HepG2 (cell line): Measurements from ENCODE around the gene AKAP14. TPM values are rescaled to one million over a fixed set of nuclear protein-coding genes. Genes with fewer than 3 reads are reported as not detected.

Experiments
- BORCS8-MEF2B ChIP-seq: sonication (generic); formaldehyde crosslinking; IDR thresholded peaks from 2 replicates; pipeline ENCODE4 v1.8.0; 2022; ENCODE audit warnings: mild to moderate bottlenecking, missing genetic modification reagents
- CCAR2 ChIP-seq: fragments of 200-400 bp; formaldehyde crosslinking; optimal IDR thresholded peaks from 2 replicates; pipeline ENCODE3; 2018; ENCODE audit warnings: low read depth, mild to moderate bottlenecking, low read length, moderate library complexity
- CENPX ChIP-seq: sonication (generic); formaldehyde crosslinking; IDR thresholded peaks from 2 replicates; pipeline ENCODE4 v1.9.0; 2021; ENCODE audit warnings: mild to moderate bottlenecking, missing genetic modification reagents, moderate library complexity
- KLF11 ChIP-seq: IDR thresholded peaks from 2 replicates; pipeline ENCODE4 v1.6.1; 2016; ENCODE audit warnings: missing compliant biosample characterization
- KMT2A ChIP-seq: sonication (generic); formaldehyde crosslinking; IDR thresholded peaks from 2 replicates; pipeline ENCODE4 v1.4.0; 2020; ENCODE audit warnings: missing genetic modification reagents
- MAFK ChIP-seq, 2 experiments: IDR thresholded peaks in 1 of 2; conservative IDR thresholded peaks in 1 of 2; 2 replicates each; pipeline ENCODE4 v1.6.1; 2011; ENCODE audit warnings: improper control_type of control experiment in 2 of 2, low read length in 2 of 2
- NCOA1 ChIP-seq: sonication (generic); formaldehyde crosslinking; IDR thresholded peaks from 2 replicates; pipeline ENCODE4 v1.9.0; 2021; ENCODE audit warnings: missing genetic modification reagents
- NCOR1 ChIP-seq: fragments of 200-600 bp; sonication (generic); IDR thresholded peaks from 2 replicates; pipeline ENCODE4 v1.7.0; 2017; ENCODE audit warnings: antibody characterized with exemption, low read length, borderline replicate concordance
- NFKB2 ChIP-seq: sonication (generic); formaldehyde crosslinking; IDR thresholded peaks from 2 replicates; pipeline ENCODE4 v1.4.0; 2020; ENCODE audit warnings: missing genetic modification reagents, borderline replicate concordance
- PAF1 ChIP-seq: IDR thresholded peaks from 2 replicates; pipeline ENCODE4 v1.6.1; 2016; ENCODE audit warnings: missing genetic modification reagents, missing compliant biosample characterization
- SOX13 ChIP-seq, 3 experiments: fragments of 450-650 bp in 1 of 3; sonication (generic) in 1 of 3; formaldehyde crosslinking in 1 of 3; IDR thresholded peaks in 2 of 3; conservative IDR thresholded peaks in 1 of 3; 2 replicates each; pipeline versions ENCODE4 v1.5.0 to v1.6.1; 2016 to 2020; ENCODE audit warnings: antibody characterized with exemption in 1 of 3, mild to moderate bottlenecking in 1 of 3, missing compliant biosample characterization in 1 of 3, missing genetic modification reagents in 1 of 3, moderate library complexity in 1 of 3
- STAT5B ChIP-seq: sonication (generic); formaldehyde crosslinking; IDR thresholded peaks from 2 replicates; pipeline ENCODE4 v1.4.0; 2020; ENCODE audit warnings: missing genetic modification reagents
- TCF7 ChIP-seq: sonication (generic); IDR thresholded peaks from 2 replicates; pipeline ENCODE4 v1.6.1; 2016; ENCODE audit warnings: antibody characterized with exemption, low read depth
- THAP11 ChIP-seq: IDR thresholded peaks from 2 replicates; pipeline ENCODE4 v1.6.1; 2016; ENCODE audit warnings: missing biosample characterization, missing genetic modification reagents
- ZEB1 ChIP-seq: IDR thresholded peaks from 2 replicates; pipeline ENCODE4 v1.6.1; 2012; ENCODE audit warnings: mild to moderate bottlenecking, low read depth, inconsistent platforms; ENCODE audit not compliant: insufficient replicate concordance
- ZNF30 ChIP-seq: sonication (generic); formaldehyde crosslinking; IDR thresholded peaks from 2 replicates; pipeline ENCODE4 v1.5.0; 2020; ENCODE audit warnings: mild to moderate bottlenecking, missing genetic modification reagents
- ZNF343 ChIP-seq: sonication (generic); formaldehyde crosslinking; IDR thresholded peaks from 2 replicates; pipeline ENCODE4 v1.4.0; 2020; ENCODE audit warnings: mild to moderate bottlenecking, missing genetic modification reagents
- ZNF678 ChIP-seq: sonication (generic); formaldehyde crosslinking; IDR thresholded peaks from 2 replicates; pipeline ENCODE4 v1.4.0; 2020; ENCODE audit warnings: mild to moderate bottlenecking, missing genetic modification reagents
- ZNF879 ChIP-seq: sonication (generic); formaldehyde crosslinking; IDR thresholded peaks from 2 replicates; pipeline ENCODE4 v1.8.1; 2023; ENCODE audit warnings: missing genetic modification reagents
- polyA plus RNA-seq, 8 experiments: library from polyadenylated mRNA; depleted of rRNA in 3 of 8; stranded (reverse) in 7 of 8; unstranded in 1 of 8; fragments of >200 nt; fragmentation: Illumina TruSeq in 4 of 8; extraction: Trizol in 4 of 8; gene quantifications; 2 replicates each; pipeline versions ENCODE4 v1.2.1 to v1.2.3, GENCODE V29; 2011 to 2016; ENCODE audit warnings: low read depth in 4 of 8, missing spikeins in 1 of 8, mixed read lengths in 1 of 8; ENCODE audit not compliant: insufficient read depth in 1 of 8
- total RNA-seq, 5 experiments: library from RNA; depleted of rRNA; stranded (reverse); fragments of >200 nt; fragmentation: Illumina TruSeq; extraction: Trizol; gene quantifications; 2 replicates each; pipeline ENCODE4 v1.2.3, GENCODE V29; 2016; ENCODE audit warnings: low read depth in 1 of 5
- TF ChIP-seq, protein P1 (sequence below): sonication (generic); formaldehyde crosslinking; IDR thresholded peaks from 2 replicates; pipeline ENCODE4 v1.8.0; 2022; ENCODE audit warnings: missing genetic modification reagents, mild to moderate bottlenecking, borderline replicate concordance
- TF ChIP-seq, protein P2 (sequence below): sonication (generic); formaldehyde crosslinking; IDR thresholded peaks from 2 replicates; pipeline ENCODE4 v1.4.0; 2020; ENCODE audit warnings: low read depth, missing genetic modification reagents
- TF ChIP-seq, protein P3 (sequence below): sonication (generic); formaldehyde crosslinking; IDR thresholded peaks from 2 replicates; pipeline ENCODE4 v1.5.1; 2020; ENCODE audit warnings: mild to moderate bottlenecking, moderate library complexity, missing genetic modification reagents
- TF ChIP-seq, protein P4 (sequence below): conservative IDR thresholded peaks from 2 replicates; pipeline ENCODE4 v1.6.1; 2018; ENCODE audit warnings: missing genetic modification reagents

Gene AKAP14
- total and polyA plus RNA-seq, 2 of the 13 experiments (the other 11 are each of a cell fraction or from before 2014, with no cell fraction given): 0.20 to 1.7 TPM

DNA sequence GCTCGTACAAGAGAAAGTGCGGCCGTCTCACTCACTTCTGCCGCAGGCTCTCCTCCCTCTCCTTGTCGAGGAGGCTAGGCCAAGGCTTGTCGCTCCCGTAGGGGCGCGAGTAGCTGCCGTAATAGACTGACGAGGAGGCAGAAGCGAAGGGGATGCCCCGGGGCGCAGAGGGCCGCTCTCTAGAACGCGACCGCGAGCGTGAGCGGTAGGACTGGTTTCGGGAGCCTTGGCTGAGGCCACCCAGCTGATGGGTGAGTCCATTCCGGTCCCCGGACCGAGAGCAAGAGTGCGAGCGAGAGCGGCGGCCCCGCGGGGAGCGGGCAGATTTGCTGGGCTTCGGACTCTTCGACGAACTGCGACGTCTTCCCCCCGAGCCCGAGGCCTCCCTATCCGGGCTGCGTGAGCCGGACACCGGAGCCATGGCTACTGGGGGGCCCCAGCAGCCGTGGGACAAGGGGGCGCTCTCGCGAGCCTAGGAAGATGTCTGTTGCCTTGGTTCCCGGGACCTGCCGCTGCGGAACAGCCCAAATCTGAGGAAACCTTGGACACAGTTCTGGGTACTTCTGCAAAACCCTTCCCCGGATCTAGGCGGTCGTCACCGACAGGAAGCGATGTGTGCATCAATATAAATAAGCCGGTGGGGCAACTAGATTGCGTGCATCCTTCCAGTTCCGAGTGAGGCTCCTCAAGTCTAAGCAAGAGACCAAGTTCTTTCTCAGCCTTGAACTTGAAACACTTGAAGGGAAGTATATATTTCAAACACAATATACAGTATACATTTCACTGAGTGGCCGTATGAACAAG, 47.7 kb downstream of the AKAP14 start, which contains the start of gene NKAP (continued):
- TF ChIP-seq NCOR1 (peak; percentile 68; the same call in 1 of the 2 replicates), SOX13 (IDR thresholded peaks at IDR 0.05) (no peak), SOX13 (CRISPR knock-in tag; conservative IDR thresholded peaks at IDR 0.05 in 1 of 2, IDR thresholded peaks at IDR 0.05 in 1 of 2) (peak in 1 of 2 experiments; percentile 8; a peak in 1 of 4 replicates), NFKB2 (CRISPR knock-in tag) (no peak), THAP11 (CRISPR knock-in tag) (peak; percentile 92), BORCS8-MEF2B (no peak), ZNF30 (CRISPR knock-in tag) (no peak), CENPX (CRISPR knock-in tag) (no peak), TCF7 (no peak), NCOA1 (CRISPR knock-in tag) (no peak), ZNF343 (CRISPR knock-in tag) (no peak), ZEB1 (peak; percentile 32), ZNF678 (CRISPR knock-in tag) (no peak), KLF11 (CRISPR knock-in tag) (no peak), PAF1 (CRISPR knock-in tag) (no peak), ZNF879 (CRISPR knock-in tag) (no peak), KMT2A (CRISPR knock-in tag) (peak; percentile 59; the same call in 1 of the 2 replicates), CCAR2 (no peak), STAT5B (CRISPR knock-in tag) (no peak), MAFK (conservative IDR thresholded peaks at IDR 0.05 in 1 of 2, IDR thresholded peaks at IDR 0.05 in 1 of 2; ENCODE audit: low read length in 2 of 2) (no peak)
- TF ChIP-seq, protein P1, sequence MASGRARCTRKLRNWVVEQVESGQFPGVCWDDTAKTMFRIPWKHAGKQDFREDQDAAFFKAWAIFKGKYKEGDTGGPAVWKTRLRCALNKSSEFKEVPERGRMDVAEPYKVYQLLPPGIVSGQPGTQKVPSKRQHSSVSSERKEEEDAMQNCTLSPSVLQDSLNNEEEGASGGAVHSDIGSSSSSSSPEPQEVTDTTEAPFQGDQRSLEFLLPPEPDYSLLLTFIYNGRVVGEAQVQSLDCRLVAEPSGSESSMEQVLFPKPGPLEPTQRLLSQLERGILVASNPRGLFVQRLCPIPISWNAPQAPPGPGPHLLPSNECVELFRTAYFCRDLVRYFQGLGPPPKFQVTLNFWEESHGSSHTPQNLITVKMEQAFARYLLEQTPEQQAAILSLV (CRISPR knock-in tag): no peak
- TF ChIP-seq, protein P2, sequence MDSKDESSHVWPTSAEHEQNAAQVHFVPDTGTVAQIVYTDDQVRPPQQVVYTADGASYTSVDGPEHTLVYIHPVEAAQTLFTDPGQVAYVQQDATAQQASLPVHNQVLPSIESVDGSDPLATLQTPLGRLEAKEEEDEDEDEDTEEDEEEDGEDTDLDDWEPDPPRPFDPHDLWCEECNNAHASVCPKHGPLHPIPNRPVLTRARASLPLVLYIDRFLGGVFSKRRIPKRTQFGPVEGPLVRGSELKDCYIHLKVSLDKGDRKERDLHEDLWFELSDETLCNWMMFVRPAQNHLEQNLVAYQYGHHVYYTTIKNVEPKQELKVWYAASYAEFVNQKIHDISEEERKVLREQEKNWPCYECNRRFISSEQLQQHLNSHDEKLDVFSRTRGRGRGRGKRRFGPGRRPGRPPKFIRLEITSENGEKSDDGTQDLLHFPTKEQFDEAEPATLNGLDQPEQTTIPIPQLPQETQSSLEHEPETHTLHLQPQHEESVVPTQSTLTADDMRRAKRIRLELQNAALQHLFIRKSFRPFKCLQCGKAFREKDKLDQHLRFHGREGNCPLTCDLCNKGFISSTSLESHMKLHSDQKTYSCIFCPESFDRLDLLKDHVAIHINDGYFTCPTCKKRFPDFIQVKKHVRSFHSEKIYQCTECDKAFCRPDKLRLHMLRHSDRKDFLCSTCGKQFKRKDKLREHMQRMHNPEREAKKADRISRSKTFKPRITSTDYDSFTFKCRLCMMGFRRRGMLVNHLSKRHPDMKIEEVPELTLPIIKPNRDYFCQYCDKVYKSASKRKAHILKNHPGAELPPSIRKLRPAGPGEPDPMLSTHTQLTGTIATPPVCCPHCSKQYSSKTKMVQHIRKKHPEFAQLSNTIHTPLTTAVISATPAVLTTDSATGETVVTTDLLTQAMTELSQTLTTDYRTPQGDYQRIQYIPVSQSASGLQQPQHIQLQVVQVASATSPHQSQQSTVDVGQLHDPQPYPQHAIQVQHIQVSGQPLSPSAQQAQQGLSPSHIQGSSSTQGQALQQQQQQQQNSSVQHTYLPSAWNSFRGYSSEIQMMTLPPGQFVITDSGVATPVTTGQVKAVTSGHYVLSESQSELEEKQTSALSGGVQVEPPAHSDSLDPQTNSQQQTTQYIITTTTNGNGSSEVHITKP (CRISPR knock-in tag): peak; percentile 94
- TF ChIP-seq, protein P3, sequence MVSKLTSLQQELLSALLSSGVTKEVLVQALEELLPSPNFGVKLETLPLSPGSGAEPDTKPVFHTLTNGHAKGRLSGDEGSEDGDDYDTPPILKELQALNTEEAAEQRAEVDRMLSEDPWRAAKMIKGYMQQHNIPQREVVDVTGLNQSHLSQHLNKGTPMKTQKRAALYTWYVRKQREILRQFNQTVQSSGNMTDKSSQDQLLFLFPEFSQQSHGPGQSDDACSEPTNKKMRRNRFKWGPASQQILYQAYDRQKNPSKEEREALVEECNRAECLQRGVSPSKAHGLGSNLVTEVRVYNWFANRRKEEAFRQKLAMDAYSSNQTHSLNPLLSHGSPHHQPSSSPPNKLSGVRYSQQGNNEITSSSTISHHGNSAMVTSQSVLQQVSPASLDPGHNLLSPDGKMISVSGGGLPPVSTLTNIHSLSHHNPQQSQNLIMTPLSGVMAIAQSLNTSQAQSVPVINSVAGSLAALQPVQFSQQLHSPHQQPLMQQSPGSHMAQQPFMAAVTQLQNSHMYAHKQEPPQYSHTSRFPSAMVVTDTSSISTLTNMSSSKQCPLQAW: no peak
- TF ChIP-seq, protein P4, sequence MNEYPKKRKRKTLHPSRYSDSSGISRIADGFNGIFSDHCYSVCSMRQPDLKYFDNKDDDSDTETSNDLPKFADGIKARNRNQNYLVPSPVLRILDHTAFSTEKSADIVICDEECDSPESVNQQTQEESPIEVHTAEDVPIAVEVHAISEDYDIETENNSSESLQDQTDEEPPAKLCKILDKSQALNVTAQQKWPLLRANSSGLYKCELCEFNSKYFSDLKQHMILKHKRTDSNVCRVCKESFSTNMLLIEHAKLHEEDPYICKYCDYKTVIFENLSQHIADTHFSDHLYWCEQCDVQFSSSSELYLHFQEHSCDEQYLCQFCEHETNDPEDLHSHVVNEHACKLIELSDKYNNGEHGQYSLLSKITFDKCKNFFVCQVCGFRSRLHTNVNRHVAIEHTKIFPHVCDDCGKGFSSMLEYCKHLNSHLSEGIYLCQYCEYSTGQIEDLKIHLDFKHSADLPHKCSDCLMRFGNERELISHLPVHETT: peak; percentile 71; the same call in 1 of the 2 replicates
